ENCODE data around the gene BNIP3.

GRCh38 chr10:131978851-131979250 is 2.9 kb downstream of the BNIP3 start:
- TF ChIP-seq SUZ12 (IDR thresholded peaks at IDR 0.05; ENCODE audit: extremely low read depth, insufficient read depth, insufficient read length) (no peak), ZNF274 (IDR thresholded peaks at IDR 0.05; ENCODE audit: low read depth, low read length) (no peak), YY1 (IDR thresholded peaks at IDR 0.05; ENCODE audit: insufficient read depth, insufficient read length) (no peak)
